ENCODE measurements around the gene NBEAL1.
"Not testable (repeated sequence)": the region's sequence is repeated elsewhere in the genome, so short reads cannot be mapped to it uniquely, and the experiment has no call there.

The NBEAL1 gene

GRCh38 chr2:203040966-203041521, 26.4 kb downstream of the NBEAL1 start:
- DNase-seq: no peak

- DNase-seq: no peak
Measured at GRCh38 chr2:203042178-203042577, 27.5 kb downstream of the NBEAL1 start.

GRCh38 chr2:203043226-203043625, 28.6 kb downstream of the NBEAL1 start:
- DNase-seq: no peak

- no peak for DNase-seq
Measured at GRCh38 chr2:203045867-203046266, 31.2 kb downstream of the NBEAL1 start.

- DNase-seq: no peak
Measured at GRCh38 chr2:203052539-203052938, 37.9 kb downstream of the NBEAL1 start.

- DNase-seq: peak; percentile 45
Measured at GRCh38 chr2:203059567-203060240, 45.0 kb downstream of the NBEAL1 start.

GRCh38 chr2:203061346-203061745, 46.7 kb downstream of the NBEAL1 start:
- DNase-seq: no peak

- DNase-seq: no peak
Measured at GRCh38 chr2:203062126-203062525, 47.5 kb downstream of the NBEAL1 start.

GRCh38 chr2:203066519-203067091, 51.9 kb downstream of the NBEAL1 start:
- not testable (repeated sequence) for DNase-seq

GRCh38 chr2:203070701-203071100, 56.0 kb downstream of the NBEAL1 start:
- DNase-seq: no peak

- DNase-seq: peak; percentile 23
Measured at GRCh38 chr2:203071148-203071547, 56.5 kb downstream of the NBEAL1 start.

GRCh38 chr2:203072371-203072770, 57.7 kb downstream of the NBEAL1 start:
- DNase-seq: no peak

GRCh38 chr2:203077451-203077850, 62.8 kb downstream of the NBEAL1 start:
- DNase-seq: no peak

GRCh38 chr2:203080447-203081045, 65.9 kb downstream of the NBEAL1 start:
- DNase-seq: peak; percentile 41

GRCh38 chr2:203083328-203083727, 68.7 kb downstream of the NBEAL1 start:
- DNase-seq: no peak

- DNase-seq: not testable (repeated sequence)
Measured at GRCh38 chr2:203086381-203086780, 71.7 kb downstream of the NBEAL1 start.

GRCh38 chr2:203090721-203091120, 76.0 kb downstream of the NBEAL1 start:
- DNase-seq: not testable (repeated sequence)

- DNase-seq: no peak
Measured at GRCh38 chr2:203097735-203098134, 83.1 kb downstream of the NBEAL1 start.

- peak; percentile 3 for DNase-seq
Measured at GRCh38 chr2:203102357-203102756, 87.7 kb downstream of the NBEAL1 start.

- DNase-seq: no peak
Measured at GRCh38 chr2:203104273-203104672, 89.6 kb downstream of the NBEAL1 start.

GRCh38 chr2:203105996-203106395, 91.3 kb downstream of the NBEAL1 start:
- DNase-seq: no peak

GRCh38 chr2:203110496-203110895, 95.8 kb downstream of the NBEAL1 start:
- not testable (repeated sequence) for DNase-seq

- no peak for DNase-seq
Measured at GRCh38 chr2:203112342-203112741, 97.7 kb downstream of the NBEAL1 start.

- DNase-seq: not testable (repeated sequence)
Measured at GRCh38 chr2:203115201-203115700, 100.6 kb downstream of the NBEAL1 start.

All from suppressor macrophage treated with lipopolysaccharide for 4 hours (primary cell).